SJCRH30 (cell line): ENCODE data around the gene HS6ST1. TPM values are rescaled to one million over a fixed set of nuclear protein-coding genes. Genes with fewer than 3 reads are reported as not detected.

Experiments used
- DNase-seq, 2 experiments: peaks; one replicate each; pipeline ENCODE4 v3.0.0-alpha.2; 2015 to 2020
- H3K27ac ChIP-seq: fragments of 250-450 bp; sonication (Bioruptor Pico); 2 replicates; pipeline ENCODE4 v1.5.1; 2020; ENCODE audit warnings: mild to moderate bottlenecking, moderate library complexity
- H3K27me3 ChIP-seq: fragments of 250-450 bp; sonication (Bioruptor Pico); 2 replicates; pipeline ENCODE4 v1.5.1; 2020; ENCODE audit warnings: mild to moderate bottlenecking, moderate library complexity
- H3K36me3 ChIP-seq: fragments of 250-450 bp; sonication (Bioruptor Pico); 2 replicates; pipeline ENCODE4 v1.5.1; 2020; ENCODE audit warnings: mild to moderate bottlenecking, moderate library complexity
- H3K4me1 ChIP-seq: fragments of 250-450 bp; sonication (Bioruptor Pico); 2 replicates; pipeline ENCODE4 v1.5.1; 2020; ENCODE audit warnings: mild to moderate bottlenecking, moderate library complexity
- H3K4me3 ChIP-seq: fragments of 250-450 bp; sonication (Bioruptor Pico); 2 replicates; pipeline ENCODE4 v1.5.1; 2020; ENCODE audit warnings: mild to moderate bottlenecking, moderate library complexity
- H3K9me3 ChIP-seq: fragments of 250-450 bp; sonication (Bioruptor Pico); replicated peaks from 2 replicates; pipeline ENCODE4 v1.5.1; 2020; ENCODE audit warnings: mild to moderate bottlenecking, moderate library complexity
- total RNA-seq: library from RNA; depleted of rRNA; stranded (reverse); fragments of >200 nt; shearing (Covaris generic); gene quantifications from 2 replicates; pipeline ENCODE4 v1.2.3, GENCODE V29; 2014

HS6ST1 gene
- total RNA-seq, 1 experiment from 2014 or later = 18.8 TPM

DNA sequence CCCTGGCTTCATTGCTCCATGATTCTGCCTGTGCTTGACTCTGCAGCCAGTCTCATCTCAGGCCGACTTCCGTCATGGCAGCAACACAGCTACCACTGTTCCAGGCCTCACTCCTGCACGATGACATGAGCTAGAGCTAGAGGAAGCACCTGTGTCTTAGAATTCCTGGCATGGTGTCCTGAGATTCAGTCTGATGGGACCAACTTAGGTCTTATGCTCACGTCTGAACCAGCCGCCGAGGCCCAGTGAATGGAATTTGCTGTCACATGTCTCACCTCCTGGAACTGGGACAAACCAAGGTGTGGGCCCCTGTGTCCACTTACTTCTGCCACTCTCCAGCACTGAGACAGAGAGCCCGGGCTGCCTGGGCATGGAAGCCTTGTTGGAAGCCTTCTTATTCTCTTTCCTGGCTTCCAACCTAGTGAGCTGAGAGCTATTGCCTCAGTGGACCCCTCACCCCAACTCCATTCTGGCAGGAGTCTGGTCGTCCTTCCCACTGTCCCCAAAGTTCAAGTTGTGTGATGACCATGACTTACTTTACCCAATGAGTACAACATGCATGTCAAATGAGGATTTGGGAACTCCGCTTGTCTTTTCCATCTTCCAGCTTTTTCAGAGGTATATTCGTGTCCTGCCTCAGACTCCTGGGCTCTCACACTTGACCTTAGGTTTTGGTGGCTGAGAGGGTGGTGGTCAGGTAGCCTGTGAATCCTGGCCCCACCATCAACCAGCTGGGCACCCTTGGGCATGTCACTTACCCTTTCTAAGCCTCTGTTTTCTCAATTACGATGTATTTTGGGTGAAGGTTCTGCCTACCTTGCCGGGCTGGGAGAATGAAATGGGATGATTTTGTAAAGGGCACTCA is 39.1 kb upstream of the HS6ST1 start:
- no peak for DNase-seq
- H3K36me3 ChIP-seq = no peaks in the 10 kb centered on the region
- no peaks in the 10 kb centered on the region for H3K27me3 ChIP-seq
- H3K9me3 ChIP-seq = no peaks in the 10 kb centered on the region
- no peak overlapping the region for H3K27ac ChIP-seq
- no peak overlapping the region for H3K4me3 ChIP-seq
- H3K4me1 ChIP-seq = peaks cover 11% of the 10 kb centered on the region

DNA sequence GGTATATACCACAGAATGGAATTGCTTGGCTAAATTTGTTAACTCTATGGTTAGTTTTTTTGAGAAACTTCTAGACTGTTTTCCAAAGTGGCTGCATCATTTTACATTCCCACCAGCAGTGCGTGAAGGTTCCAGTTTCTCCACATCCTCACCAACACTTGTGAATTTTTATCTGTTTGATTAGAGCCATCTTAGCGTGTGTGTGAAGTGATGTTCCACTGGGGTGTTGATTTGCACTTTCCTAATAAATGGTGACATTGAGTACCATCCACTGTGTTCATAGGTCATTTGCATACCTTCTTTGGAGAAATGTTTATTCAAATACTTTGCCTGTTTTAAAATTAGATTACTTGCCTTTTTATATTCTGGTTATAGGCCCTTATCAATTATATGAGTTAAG is 37.5 kb upstream of the HS6ST1 start:
- H3K4me1 ChIP-seq = no peaks in the 10 kb centered on the region
- H3K36me3 ChIP-seq = no peaks in the 10 kb centered on the region
- DNase-seq = no peak
- H3K27ac ChIP-seq = no peak overlapping the region
- no peak overlapping the region for H3K4me3 ChIP-seq
- H3K9me3 ChIP-seq = peaks cover 10% of the 10 kb centered on the region; the same call in 1 of the 2 replicates
- H3K27me3 ChIP-seq = no peaks in the 10 kb centered on the region

DNA sequence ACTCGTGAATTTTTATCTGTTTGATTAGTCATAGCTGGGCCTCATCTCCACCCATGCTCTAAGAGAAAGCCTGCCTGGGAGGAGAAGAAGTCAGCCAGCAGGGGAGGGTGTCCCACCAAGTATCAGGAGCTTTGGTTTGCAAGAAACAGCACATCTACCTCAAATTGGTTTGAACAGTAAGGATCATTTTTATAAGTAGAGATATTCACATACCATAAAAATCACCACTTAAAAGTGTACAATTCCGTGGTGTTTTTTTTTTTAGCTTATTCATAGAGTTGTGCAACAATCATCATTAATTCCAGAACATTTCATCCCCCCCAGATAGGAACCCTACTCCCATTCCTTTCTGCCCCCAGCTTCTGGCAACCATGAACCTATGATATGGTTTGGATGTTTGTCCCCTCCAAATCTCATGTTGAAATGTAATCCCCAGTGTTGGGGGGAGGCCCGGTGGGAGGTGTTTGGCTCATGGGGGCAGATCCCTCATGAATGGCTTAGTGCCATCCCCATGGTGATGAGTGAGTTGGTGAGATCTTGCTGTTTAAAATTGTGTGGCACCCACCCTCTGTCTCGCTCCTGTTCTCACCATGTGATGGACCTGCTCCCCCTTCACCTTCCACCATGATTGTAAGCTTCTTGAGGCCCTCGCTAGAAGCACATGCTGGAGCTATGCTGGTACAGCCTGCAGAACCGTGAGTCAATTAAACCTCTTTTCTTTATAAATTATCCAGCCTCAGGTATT is 36.2 kb upstream of the HS6ST1 start:
- no peak for DNase-seq
- H3K9me3 ChIP-seq = peaks cover 10% of the 10 kb centered on the region; the same call in 1 of the 2 replicates
- H3K27me3 ChIP-seq = no peaks in the 10 kb centered on the region
- H3K4me1 ChIP-seq = no peaks in the 10 kb centered on the region
- no peak overlapping the region for H3K4me3 ChIP-seq
- no peak overlapping the region for H3K27ac ChIP-seq
- no peaks in the 10 kb centered on the region for H3K36me3 ChIP-seq

DNA sequence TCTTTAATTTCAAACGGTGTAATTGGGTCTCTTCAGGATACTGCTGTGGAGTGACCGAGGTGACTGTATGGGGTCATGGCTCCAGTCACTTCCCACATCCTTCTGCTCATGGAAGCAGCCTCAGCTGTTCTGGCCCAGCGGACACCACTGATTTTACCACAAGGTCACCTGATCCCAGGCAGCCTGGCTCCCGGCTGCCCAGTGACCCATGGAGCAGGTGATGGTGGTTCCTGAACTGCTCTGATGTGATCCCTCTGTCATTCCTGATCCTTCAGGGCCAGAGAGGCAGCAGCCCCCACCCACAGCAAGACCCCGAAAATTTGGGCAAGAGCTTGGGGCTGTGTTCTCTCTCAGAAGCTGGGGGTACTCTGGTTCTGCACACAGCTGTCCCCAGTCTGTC is 35.5 kb upstream of the HS6ST1 start:
- H3K27me3 ChIP-seq = no peaks in the 10 kb centered on the region
- peak in 1 of 2 experiments; percentile 32 for DNase-seq
- no peak overlapping the region for H3K27ac ChIP-seq

DNA sequence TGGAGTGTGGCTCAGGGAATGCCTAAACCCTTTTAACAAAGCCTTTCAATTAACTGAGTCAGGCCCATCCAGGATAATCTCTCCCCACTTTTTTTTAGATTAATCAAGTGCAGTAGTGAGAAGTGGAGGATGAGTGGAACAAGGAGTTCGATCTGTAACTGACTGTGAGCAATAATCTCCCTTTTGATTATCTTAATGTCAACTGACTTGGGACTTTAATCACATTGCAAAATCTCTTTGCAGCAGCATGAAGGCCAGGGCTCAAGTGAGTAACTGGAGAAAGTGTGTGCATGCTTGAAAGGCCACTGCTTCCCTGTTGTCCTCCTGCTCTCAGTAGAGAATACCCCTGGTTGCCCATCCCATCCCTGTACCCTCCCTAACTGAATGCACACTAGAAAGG is 32.1 kb upstream of the HS6ST1 start:
- Histone ChIP-seq H3K27me3 (no peaks in the 10 kb centered on the region), H3K27ac (no peak overlapping the region), H3K36me3 (no peaks in the 10 kb centered on the region), H3K9me3 (peaks cover 10% of the 10 kb centered on the region; the same call in 1 of the 2 replicates), H3K4me1 (peaks cover 5% of the 10 kb centered on the region; the same call in 1 of the 2 replicates), H3K4me3 (no peak overlapping the region)
- DNase-seq = no peak

More for the DNA sequence above, 35.5 kb upstream of the HS6ST1 start:
- Histone ChIP-seq H3K4me1 (no peaks in the 10 kb centered on the region), H3K4me3 (no peak overlapping the region), H3K36me3 (no peaks in the 10 kb centered on the region), H3K9me3 (peaks cover 10% of the 10 kb centered on the region; the same call in 1 of the 2 replicates)

DNA sequence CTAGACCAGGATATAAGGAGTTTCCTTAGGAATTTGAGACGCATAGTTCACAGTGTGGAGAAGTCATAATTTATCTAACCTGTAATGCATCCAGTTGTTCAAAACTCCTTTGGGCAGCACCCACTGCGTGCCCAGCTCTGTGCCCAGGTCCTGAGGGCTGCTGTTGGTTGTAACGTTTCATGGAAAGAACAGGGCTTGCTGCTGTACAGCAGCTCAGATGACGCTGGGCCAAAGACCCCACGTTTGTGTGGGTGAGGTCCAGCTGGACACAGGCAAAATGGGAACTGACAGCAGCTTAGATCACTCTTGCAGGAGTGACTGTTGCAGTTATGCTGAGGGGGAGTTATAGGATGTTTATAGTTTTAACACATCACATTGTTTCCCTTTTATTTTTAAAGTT is 30.0 kb upstream of the HS6ST1 start:
- no peak for DNase-seq

DNA sequence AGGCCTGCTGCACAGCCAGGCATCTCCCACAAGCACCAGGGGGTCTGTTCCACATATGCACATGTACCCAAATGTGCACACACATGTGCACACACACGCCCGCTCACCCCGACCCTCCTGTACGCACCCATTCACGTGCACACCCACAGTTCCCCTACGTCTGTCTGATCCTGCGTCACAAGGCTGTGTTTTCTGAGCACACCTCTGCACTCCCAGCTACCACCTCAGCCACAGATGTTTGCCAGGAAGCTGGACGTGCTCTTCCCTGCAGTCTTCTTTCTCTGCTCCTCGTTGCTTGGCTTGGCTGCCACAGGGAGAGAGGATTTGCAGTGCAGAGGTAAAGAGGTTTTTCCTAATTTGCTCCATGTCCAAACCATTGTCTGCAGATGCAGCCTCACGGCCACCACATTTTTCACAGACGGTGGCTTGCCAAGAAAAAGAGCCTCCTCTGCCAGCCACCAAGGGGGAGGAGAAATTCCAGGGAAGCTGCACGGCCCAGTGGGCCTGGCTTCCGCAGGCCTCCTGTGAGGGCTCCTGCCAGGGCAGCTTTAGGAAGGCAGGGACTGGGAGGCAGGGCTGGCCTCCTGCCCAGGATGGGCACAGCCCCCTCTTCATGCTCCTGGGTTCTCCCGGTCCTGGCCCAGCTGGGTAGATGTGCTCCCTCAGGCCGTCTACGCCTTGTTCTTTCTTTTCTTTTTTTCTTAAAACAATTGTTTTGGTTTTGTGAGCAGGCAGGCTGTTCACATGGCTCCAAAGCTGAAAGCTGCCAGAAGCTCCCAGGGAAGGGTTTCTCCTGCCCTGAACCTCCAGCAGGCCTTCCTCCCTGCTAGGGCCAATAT is 29.3 kb upstream of the HS6ST1 start:
- Histone ChIP-seq H3K9me3 (peaks cover 19% of the 10 kb centered on the region), H3K4me3 (no peak overlapping the region), H3K4me1 (peaks cover 5% of the 10 kb centered on the region; the same call in 1 of the 2 replicates), H3K27ac (no peak overlapping the region), H3K36me3 (no peaks in the 10 kb centered on the region), H3K27me3 (no peaks in the 10 kb centered on the region)
- DNase-seq = no peak

More for the DNA sequence above, 30.0 kb upstream of the HS6ST1 start:
- Histone ChIP-seq H3K9me3 (peaks cover 15% of the 10 kb centered on the region), H3K4me1 (peaks cover 5% of the 10 kb centered on the region; the same call in 1 of the 2 replicates), H3K27me3 (no peaks in the 10 kb centered on the region), H3K4me3 (no peak overlapping the region), H3K27ac (no peak overlapping the region), H3K36me3 (no peaks in the 10 kb centered on the region)

DNA sequence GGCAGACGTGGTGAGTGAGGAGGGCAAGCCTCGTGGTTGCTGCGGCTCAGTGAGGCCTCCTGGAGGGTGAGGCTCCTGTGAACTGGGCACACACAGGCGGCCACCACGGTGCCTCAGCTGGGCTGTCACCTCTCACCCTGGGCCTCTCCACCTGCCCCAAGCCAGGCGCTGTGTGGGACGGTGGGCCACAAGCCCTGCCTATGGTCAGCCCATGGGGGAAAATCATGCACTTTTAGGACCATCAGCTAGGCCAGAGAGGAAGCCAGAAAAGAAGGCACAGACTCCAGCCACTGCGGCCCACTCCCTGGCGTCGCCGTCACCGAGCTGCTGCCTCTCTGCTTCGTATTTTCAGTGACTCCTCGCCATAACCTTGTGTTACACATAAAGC is 28.5 kb upstream of the HS6ST1 start:
- Histone ChIP-seq H3K9me3 (peaks cover 15% of the 10 kb centered on the region), H3K36me3 (no peaks in the 10 kb centered on the region), H3K27me3 (no peaks in the 10 kb centered on the region), H3K4me3 (no peak overlapping the region), H3K27ac (no peak overlapping the region), H3K4me1 (peaks cover 5% of the 10 kb centered on the region; the same call in 1 of the 2 replicates)
- no peak for DNase-seq

DNA sequence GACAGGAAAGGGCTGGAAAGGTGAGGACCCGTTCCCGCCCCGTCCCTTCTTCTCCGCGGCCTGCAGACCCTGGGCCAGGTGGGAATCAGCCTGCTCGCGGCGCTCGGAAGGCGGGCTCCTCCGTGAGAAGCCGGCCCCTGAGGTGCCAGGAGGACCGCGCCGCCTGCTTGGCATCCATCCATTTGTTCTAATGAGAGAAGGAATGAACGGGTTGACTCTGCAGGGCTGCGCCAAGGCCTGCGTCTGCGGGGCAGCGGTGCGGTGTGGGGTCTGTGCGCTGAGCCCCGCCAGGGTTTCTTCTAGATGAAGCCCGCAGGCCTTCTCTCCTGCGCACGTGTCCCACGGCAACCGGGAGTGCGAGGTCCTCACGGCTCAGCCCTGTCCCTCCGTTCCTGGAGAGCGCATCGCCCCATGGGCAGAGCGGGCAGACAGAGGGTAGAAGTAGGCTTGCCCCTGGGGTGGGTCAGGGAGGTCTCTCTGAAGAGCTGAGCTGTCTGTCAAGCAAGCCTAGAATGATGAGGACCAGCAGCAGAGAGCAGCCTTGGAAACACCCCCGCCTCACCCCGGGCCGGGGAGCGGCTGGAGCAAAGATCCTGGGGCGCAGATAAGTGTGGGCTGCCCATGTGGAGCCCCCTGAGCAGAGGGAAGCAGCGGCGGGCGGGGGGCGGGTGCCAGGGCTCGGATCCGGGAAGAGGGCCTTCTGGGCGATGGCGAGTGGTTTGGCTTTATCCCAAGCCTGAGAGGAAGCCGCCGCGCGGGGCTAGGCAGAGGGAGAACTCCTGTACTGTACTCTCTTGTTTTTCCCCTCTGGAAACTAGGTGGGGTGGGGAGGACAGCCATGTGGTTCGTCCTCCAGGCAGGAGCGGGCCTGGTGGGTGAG is 27.9 kb upstream of the HS6ST1 start:
- no peak overlapping the region for H3K4me3 ChIP-seq
- no peak overlapping the region for H3K27ac ChIP-seq
- H3K36me3 ChIP-seq = no peaks in the 10 kb centered on the region
- no peak for DNase-seq
- H3K4me1 ChIP-seq = peaks cover 5% of the 10 kb centered on the region; the same call in 1 of the 2 replicates
- H3K9me3 ChIP-seq = peaks cover 9% of the 10 kb centered on the region
- H3K27me3 ChIP-seq = no peaks in the 10 kb centered on the region

DNA sequence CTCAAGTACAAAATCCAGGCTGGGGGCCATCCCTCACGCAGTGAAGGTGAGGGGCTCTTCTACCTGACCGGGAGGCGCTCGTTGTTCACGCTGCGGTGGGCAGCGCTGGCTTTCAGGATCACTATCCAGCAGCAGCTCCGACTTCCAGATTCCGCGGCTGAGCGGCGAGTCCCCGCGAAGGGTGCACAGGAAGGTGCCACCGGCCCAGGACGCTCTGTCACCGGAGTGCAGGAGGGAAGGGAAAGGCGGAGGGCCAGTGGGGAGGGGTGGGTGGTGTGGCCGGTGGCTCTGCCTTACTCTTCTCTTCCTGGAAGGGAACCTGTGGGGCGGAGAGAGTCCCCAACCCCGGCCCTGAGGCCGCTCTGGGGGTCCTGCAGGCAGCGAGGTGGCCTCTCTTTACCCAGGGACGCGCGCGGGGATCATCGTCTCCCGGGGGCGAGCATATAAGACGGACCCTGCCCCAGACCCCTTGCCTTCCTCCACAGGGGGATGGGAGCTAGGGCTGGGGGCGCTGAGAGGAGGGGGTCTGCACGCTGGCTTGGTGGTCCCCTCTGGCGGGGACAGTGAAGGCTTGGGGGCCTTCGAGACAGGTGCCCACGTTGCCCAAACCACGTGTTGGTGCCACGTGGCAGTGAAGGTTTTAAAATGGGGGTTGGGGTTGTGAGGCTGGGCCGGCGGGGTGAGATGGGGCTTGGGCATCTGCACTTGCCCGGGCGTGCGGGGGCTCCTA is 26.9 kb upstream of the HS6ST1 start:
- Histone ChIP-seq H3K4me3 (no peak overlapping the region), H3K36me3 (no peaks in the 10 kb centered on the region), H3K27ac (no peak overlapping the region), H3K4me1 (peaks cover 5% of the 10 kb centered on the region; the same call in 1 of the 2 replicates), H3K27me3 (no peaks in the 10 kb centered on the region), H3K9me3 (peaks cover 9% of the 10 kb centered on the region)
- no peak for DNase-seq

DNA sequence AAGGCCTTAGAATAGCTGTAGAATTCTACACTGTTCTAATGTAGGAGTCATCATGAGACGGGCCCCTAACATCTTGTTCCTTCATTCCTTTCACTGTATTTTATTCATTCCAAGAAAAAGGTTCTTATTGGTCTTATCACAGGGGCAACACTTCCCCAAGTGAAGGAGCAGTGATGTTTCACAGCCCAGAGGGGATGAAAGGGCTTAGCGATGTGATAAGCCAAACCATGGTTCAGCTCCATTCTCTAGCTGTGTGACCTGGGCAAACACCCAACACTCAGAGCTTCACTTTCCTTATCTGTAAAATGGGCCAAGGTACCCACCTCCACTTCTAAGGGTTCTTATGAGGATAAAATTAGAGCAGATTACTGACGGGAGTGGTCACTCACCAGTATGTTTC is 25.4 kb upstream of the HS6ST1 start:
- H3K9me3 ChIP-seq = peaks cover 9% of the 10 kb centered on the region
- no peak overlapping the region for H3K4me3 ChIP-seq

DNA sequence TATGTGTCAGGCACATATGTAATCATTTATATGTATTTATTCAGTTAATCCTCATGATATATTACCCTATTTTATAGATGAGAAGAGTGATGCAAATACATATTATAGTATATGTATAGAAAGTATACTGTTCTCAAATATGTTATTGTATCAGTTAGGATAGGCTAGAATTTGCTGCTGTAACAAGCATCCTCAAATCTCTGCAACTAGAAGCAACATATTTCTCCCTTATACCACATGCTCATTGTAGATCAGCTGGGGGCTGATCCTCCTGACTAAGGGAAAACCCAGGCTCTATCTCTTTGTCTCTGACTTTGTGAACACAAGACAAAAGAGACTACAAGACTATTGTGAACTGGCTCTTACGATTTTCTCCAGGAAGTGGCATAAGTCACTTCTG is 24.8 kb upstream of the HS6ST1 start:
- no peak overlapping the region for H3K27ac ChIP-seq
- no peaks in the 10 kb centered on the region for H3K27me3 ChIP-seq

More for the DNA sequence above, 25.4 kb upstream of the HS6ST1 start:
- peaks cover 5% of the 10 kb centered on the region; the same call in 1 of the 2 replicates for H3K4me1 ChIP-seq
- no peak for DNase-seq
- no peak overlapping the region for H3K27ac ChIP-seq
- H3K36me3 ChIP-seq = no peaks in the 10 kb centered on the region
- no peaks in the 10 kb centered on the region for H3K27me3 ChIP-seq

DNA sequence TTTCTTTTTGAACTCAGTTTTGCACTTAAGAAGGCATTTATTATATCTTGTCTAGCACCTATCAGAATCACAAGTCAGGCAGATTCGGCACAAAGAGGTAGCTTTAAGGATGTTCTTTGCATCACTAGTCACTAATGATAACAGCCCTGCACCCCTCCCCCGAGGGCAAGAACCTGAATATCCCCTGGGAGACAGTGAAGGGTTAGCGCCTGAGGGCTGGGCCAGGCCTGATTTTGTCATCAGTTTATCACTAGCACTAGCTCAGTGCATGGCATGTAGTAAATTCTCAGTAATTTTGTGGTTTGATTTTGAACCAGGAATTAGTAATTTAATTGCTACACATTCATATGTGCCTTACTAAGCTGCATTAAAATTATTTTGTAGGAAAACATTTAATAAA is 23.9 kb upstream of the HS6ST1 start:
- no peak overlapping the region for H3K4me3 ChIP-seq
- H3K9me3 ChIP-seq = peaks cover 13% of the 10 kb centered on the region
- no peak overlapping the region for H3K27ac ChIP-seq
- no peaks in the 10 kb centered on the region for H3K4me1 ChIP-seq
- no peak for DNase-seq
- no peaks in the 10 kb centered on the region for H3K27me3 ChIP-seq
- no peaks in the 10 kb centered on the region for H3K36me3 ChIP-seq

More for the DNA sequence above, 24.8 kb upstream of the HS6ST1 start:
- no peak overlapping the region for H3K4me3 ChIP-seq
- peaks cover 9% of the 10 kb centered on the region for H3K9me3 ChIP-seq
- H3K36me3 ChIP-seq = no peaks in the 10 kb centered on the region
- DNase-seq = no peak
- H3K4me1 ChIP-seq = peaks cover 5% of the 10 kb centered on the region; the same call in 1 of the 2 replicates
